H9 (cell line): ENCODE data around the gene CEBPZ. TPM values are rescaled to one million over a fixed set of nuclear protein-coding genes. Genes with fewer than 3 reads are reported as not detected.

Experiments
- DNase-seq: peaks from one replicate; pipeline ENCODE4 v3.0.0-alpha.2; 2017
- H2AFZ ChIP-seq: one replicate; pipeline ENCODE4 v1.6.1; 2013; ENCODE audit warnings: mild to moderate bottlenecking, low read length, control low read depth, moderate library complexity
- H2AK5ac ChIP-seq: 2 replicates; pipeline ENCODE4 v1.6.1; 2013; ENCODE audit warnings: low read length, control low read depth, mixed read lengths; ENCODE audit not compliant: insufficient read length
- H2BK120ac ChIP-seq: one replicate; pipeline ENCODE4 v1.6.1; 2013; ENCODE audit warnings: low read depth, mild to moderate bottlenecking, low read length, control low read depth, inconsistent platforms; ENCODE audit not compliant: poor library complexity, severe bottlenecking
- H2BK12ac ChIP-seq: 2 replicates; pipeline ENCODE4 v1.6.1; 2013; ENCODE audit warnings: low read length, control low read depth, mixed read lengths, low read depth; ENCODE audit not compliant: insufficient read length
- H2BK15ac ChIP-seq: 2 replicates; pipeline ENCODE4 v1.6.1; 2013; ENCODE audit warnings: low read depth, low read length, control low read depth
- H2BK20ac ChIP-seq: one replicate; pipeline ENCODE4 v1.6.1; 2013; ENCODE audit warnings: low read depth, mild to moderate bottlenecking, low read length, control low read depth, inconsistent platforms; ENCODE audit not compliant: poor library complexity, severe bottlenecking
- H2BK5ac ChIP-seq: 2 replicates; pipeline ENCODE4 v1.6.1; 2013; ENCODE audit warnings: low read length, control low read depth, mixed read lengths; ENCODE audit not compliant: insufficient read length
- H3K14ac ChIP-seq: 2 replicates; pipeline ENCODE4 v1.6.1; 2013; ENCODE audit warnings: low read length, control low read depth; ENCODE audit not compliant: insufficient read depth
- H3K18ac ChIP-seq: 2 replicates; pipeline ENCODE4 v1.6.1; 2013; ENCODE audit warnings: low read depth, mild to moderate bottlenecking, mixed read lengths, low read length, control low read depth; ENCODE audit not compliant: insufficient read length
- H3K23ac ChIP-seq: 2 replicates; pipeline ENCODE4 v1.6.1; 2013; ENCODE audit warnings: low read length, control low read depth, mixed read lengths, low read depth; ENCODE audit not compliant: insufficient read length
- H3K23me2 ChIP-seq: 2 replicates; pipeline ENCODE4 v1.6.1; 2013; ENCODE audit warnings: low read depth, mild to moderate bottlenecking, mixed read lengths, low read length, control low read depth; ENCODE audit not compliant: insufficient read length, poor library complexity, severe bottlenecking
- H3K27ac ChIP-seq: 2 replicates; pipeline ENCODE4 v1.5.1; 2013; ENCODE audit warnings: low read length, control low read depth, mixed read lengths, low read depth; ENCODE audit not compliant: insufficient read length
- H3K27me3 ChIP-seq: 2 replicates; pipeline ENCODE4 v1.6.1; 2013; ENCODE audit warnings: low read length, control low read depth, inconsistent platforms; ENCODE audit not compliant: insufficient read depth
- H3K4ac ChIP-seq: 2 replicates; pipeline ENCODE4 v1.6.1; 2013; ENCODE audit warnings: low read depth, mild to moderate bottlenecking, control low read depth, inconsistent platforms, low read length, moderate library complexity
- H3K4me1 ChIP-seq: 2 replicates; pipeline ENCODE4 v1.6.1; 2013; ENCODE audit warnings: low read length, control low read depth, inconsistent platforms; ENCODE audit not compliant: insufficient read depth
- H3K4me2 ChIP-seq: 2 replicates; pipeline ENCODE4 v1.6.1; 2013; ENCODE audit warnings: low read length, control low read depth, mixed read lengths; ENCODE audit not compliant: insufficient read length, insufficient read depth
- H3K56ac ChIP-seq: 2 replicates; pipeline ENCODE4 v1.6.1; 2013; ENCODE audit warnings: low read depth, mild to moderate bottlenecking, mixed read lengths, low read length, control low read depth; ENCODE audit not compliant: insufficient read length
- H3K79me1 ChIP-seq: 2 replicates; pipeline ENCODE4 v1.6.1; 2013; ENCODE audit warnings: low read depth, mild to moderate bottlenecking, moderate library complexity, low read length, control low read depth, inconsistent platforms; ENCODE audit not compliant: insufficient read depth, poor library complexity, severe bottlenecking
- H3K79me2 ChIP-seq: 2 replicates; pipeline ENCODE4 v1.6.1; 2013; ENCODE audit warnings: low read length, control low read depth, inconsistent platforms; ENCODE audit not compliant: insufficient read depth
- H3K9ac ChIP-seq: 2 replicates; pipeline ENCODE4 v1.6.1; 2013; ENCODE audit warnings: low read length, control low read depth, mixed read lengths; ENCODE audit not compliant: insufficient read length; ENCODE audit errors: extremely low read depth
- H3K9me3 ChIP-seq: one replicate; pipeline ENCODE4 v1.6.1; 2013; ENCODE audit warnings: low read depth, low read length, inconsistent platforms; ENCODE audit not compliant: control insufficient read depth
- H3T11ph ChIP-seq: one replicate; pipeline ENCODE4 v1.6.1; 2013; ENCODE audit warnings: mild to moderate bottlenecking, low read length, control low read depth, inconsistent platforms
- H4K20me1 ChIP-seq: one replicate; pipeline ENCODE4 v1.6.1; 2013; ENCODE audit not compliant: control insufficient read depth, insufficient read length, insufficient read depth
- H4K5ac ChIP-seq: 2 replicates; pipeline ENCODE4 v1.6.1; 2013; ENCODE audit warnings: low read depth, mild to moderate bottlenecking, mixed read lengths, low read length, control low read depth; ENCODE audit not compliant: insufficient read length
- H4K8ac ChIP-seq: replicated peaks from 2 replicates; pipeline ENCODE4 v1.6.1; 2013; ENCODE audit warnings: low read length, control low read depth, mixed read lengths, low read depth; ENCODE audit not compliant: insufficient read length
- H4K91ac ChIP-seq: 2 replicates; pipeline ENCODE4 v1.6.1; 2013; ENCODE audit warnings: low read depth, mild to moderate bottlenecking, moderate library complexity, mixed read lengths, low read length, control low read depth; ENCODE audit not compliant: insufficient read length
- H3K27ac Mint-ChIP-seq, 3 experiments: 2 replicates in 2 of 3; 3 replicates in 1 of 3; pipeline ENCODE4 v1.8.0; 2020 to 2021; ENCODE audit warnings: mixed read lengths in 3 of 3, mild to moderate bottlenecking in 1 of 3, moderate library complexity in 1 of 3
- H3K27me3 Mint-ChIP-seq: 2 replicates; pipeline ENCODE4 v1.8.0; 2021; ENCODE audit warnings: low read depth, mild to moderate bottlenecking, moderate library complexity, mixed read lengths
- H3K36me3 Mint-ChIP-seq, 3 experiments: 2 replicates in 2 of 3; 3 replicates in 1 of 3; pipeline ENCODE4 v1.8.0; 2020 to 2021; ENCODE audit warnings: low read depth in 3 of 3, mixed read lengths in 3 of 3; ENCODE audit not compliant: insufficient read depth in 1 of 3
- H3K4me1 Mint-ChIP-seq, 2 experiments: 2 replicates each; pipeline ENCODE4 v1.8.0; 2020; ENCODE audit warnings: mixed read lengths in 2 of 2
- H3K4me3 Mint-ChIP-seq, 2 experiments: 2 replicates in 1 of 2; 3 replicates in 1 of 2; pipeline ENCODE4 v1.8.0; 2020 to 2021; ENCODE audit warnings: mild to moderate bottlenecking in 2 of 2, mixed read lengths in 2 of 2, moderate library complexity in 1 of 2
- H3K9me3 Mint-ChIP-seq, 2 experiments: 2 replicates in 1 of 2; 3 replicates in 1 of 2; pipeline ENCODE4 v1.8.0; 2020; ENCODE audit warnings: mild to moderate bottlenecking in 2 of 2, mixed read lengths in 2 of 2, moderate library complexity in 1 of 2
- WGBS: extraction: QIAGEN DNeasy Blood & Tissue Kit; methylation state at CpG from one replicate; pipeline ENCODE4 v1.1.7; 2013; ENCODE audit warnings: missing lambda C conversion rate, low lambda C conversion rate, mixed read lengths; ENCODE audit not compliant: insufficient read length; ENCODE audit errors: extremely low coverage; 5-methylcytosine and 5-hydroxymethylcytosine counted together
- total RNA-seq: library from RNA; stranded (reverse); gene quantifications from 2 replicates; pipeline ENCODE4 v1.2.1, GENCODE V29; 2021
- TF ChIP-seq, protein P1 (sequence below): fragments of 200-600 bp; sonication (generic); conservative IDR thresholded peaks from 3 replicates; pipeline ENCODE4 v1.8.0; 2021; ENCODE audit warnings: antibody characterized with exemption, mild to moderate bottlenecking

The CEBPZ gene
- total RNA-seq, 1 experiment from 2014 or later: 281 TPM

DNA sequence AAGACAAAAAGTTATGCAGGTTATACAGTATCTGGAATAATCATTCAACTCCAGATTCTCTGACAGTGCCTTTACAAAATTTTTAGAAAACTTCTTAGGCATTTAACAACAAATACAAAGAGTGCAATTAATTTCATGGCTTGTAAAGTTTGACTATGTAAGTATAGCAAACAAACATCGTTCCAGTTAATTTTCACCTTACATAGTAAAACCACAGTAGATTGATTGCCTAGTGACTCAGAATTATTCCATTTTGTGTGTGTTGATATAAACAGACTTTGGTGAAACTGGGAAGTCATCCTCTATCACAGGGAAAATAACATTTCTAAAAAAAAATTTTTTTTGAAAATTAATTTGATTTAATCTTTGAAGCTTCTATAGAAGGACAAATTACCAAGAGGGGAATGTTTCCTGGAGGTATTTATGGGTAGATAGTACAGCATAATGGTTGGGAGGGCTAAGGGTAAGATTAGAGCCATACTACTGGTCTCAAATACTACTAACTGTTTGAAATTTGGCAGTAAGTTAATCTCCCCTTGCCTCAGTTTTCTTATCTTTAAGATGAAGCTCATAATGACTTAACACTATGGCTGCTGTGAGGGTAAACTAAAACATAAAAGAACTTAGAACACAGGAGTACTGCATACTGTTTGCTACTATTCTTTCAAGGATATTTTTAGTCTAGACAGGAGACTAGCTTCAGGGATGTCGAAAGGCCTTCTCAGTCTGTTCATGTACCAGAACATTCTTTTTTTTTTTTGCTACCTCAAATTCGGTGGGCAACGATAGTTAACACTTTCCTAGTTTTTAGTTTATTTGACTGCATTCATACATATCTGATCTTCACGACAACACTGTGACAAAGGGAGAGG is 19.7 kb upstream of the CEBPZ start:
- Histone ChIP-seq H2BK12ac (no peak overlapping the region), H2AFZ (no peak overlapping the region), H4K8ac (no peak overlapping the region), H3K27me3 (no peaks in the 10 kb centered on the region), H3K27ac (no peak overlapping the region), H3K4me2 (no peak overlapping the region), H2BK20ac (no peak overlapping the region), H3K23ac (no peak overlapping the region), H3K18ac (no peak overlapping the region), H3K56ac (no peak overlapping the region), H4K20me1 (no peaks in the 10 kb centered on the region), H3K4me1 (no peaks in the 10 kb centered on the region), H3K4ac (no peak overlapping the region), H3K9ac (no peak overlapping the region), H2BK120ac (no peak overlapping the region), H2BK5ac (no peak overlapping the region), H3K79me2 (no peaks in the 10 kb centered on the region), H2AK5ac (no peak overlapping the region), H3K79me1 (no peaks in the 10 kb centered on the region), H3K23me2 (no peaks in the 10 kb centered on the region), H3K14ac (no peak overlapping the region), H2BK15ac (no peak overlapping the region), H3T11ph (no peak overlapping the region), H4K91ac (no peak overlapping the region), H4K5ac (no peak overlapping the region), H3K9me3 (no peaks in the 10 kb centered on the region)
- Mint-ChIP-seq H3K27me3 (no peaks in the 10 kb centered on the region), H3K36me3 (peaks cover 35 to 92% (median 91%) of the 10 kb centered on the region in 3 experiments; a peak in 6 of 7 replicates), H3K4me3 (no peak overlapping the region), H3K9me3 (no peaks in the 10 kb centered on the region), H3K4me1 (peaks cover 6 to 17% of the 10 kb centered on the region in 2 experiments; a peak in 3 of 4 replicates), H3K27ac (peak overlapping the region in 2 of 3 experiments; percentile 71 to 80; a peak in 5 of 7 replicates)
- DNase-seq: no peak
- TF ChIP-seq, protein P1, sequence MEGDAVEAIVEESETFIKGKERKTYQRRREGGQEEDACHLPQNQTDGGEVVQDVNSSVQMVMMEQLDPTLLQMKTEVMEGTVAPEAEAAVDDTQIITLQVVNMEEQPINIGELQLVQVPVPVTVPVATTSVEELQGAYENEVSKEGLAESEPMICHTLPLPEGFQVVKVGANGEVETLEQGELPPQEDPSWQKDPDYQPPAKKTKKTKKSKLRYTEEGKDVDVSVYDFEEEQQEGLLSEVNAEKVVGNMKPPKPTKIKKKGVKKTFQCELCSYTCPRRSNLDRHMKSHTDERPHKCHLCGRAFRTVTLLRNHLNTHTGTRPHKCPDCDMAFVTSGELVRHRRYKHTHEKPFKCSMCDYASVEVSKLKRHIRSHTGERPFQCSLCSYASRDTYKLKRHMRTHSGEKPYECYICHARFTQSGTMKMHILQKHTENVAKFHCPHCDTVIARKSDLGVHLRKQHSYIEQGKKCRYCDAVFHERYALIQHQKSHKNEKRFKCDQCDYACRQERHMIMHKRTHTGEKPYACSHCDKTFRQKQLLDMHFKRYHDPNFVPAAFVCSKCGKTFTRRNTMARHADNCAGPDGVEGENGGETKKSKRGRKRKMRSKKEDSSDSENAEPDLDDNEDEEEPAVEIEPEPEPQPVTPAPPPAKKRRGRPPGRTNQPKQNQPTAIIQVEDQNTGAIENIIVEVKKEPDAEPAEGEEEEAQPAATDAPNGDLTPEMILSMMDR: no peak
- WGBS: no CpG with 5 or more reads among the region's 5 CpGs
